Mesendoderm (in vitro differentiated cells): ENCODE data around the gene MYO1G.

Source experiments
- DNase-seq: peaks from one replicate; pipeline ENCODE4 v3.0.0; 2013
- H2AK5ac ChIP-seq: 2 replicates; pipeline ENCODE4 v1.6.1; 2013; ENCODE audit warnings: low read length, inconsistent platforms
- H2BK120ac ChIP-seq: 2 replicates; pipeline ENCODE4 v1.6.1; 2013; ENCODE audit warnings: low read depth, mild to moderate bottlenecking, low read length, moderate library complexity, mixed read lengths
- H2BK15ac ChIP-seq: replicated peaks from 2 replicates; pipeline ENCODE4 v1.6.1; 2013; ENCODE audit warnings: low read depth, mild to moderate bottlenecking, moderate library complexity
- H2BK5ac ChIP-seq: 2 replicates; pipeline ENCODE4 v1.6.1; 2013; ENCODE audit warnings: low read length, inconsistent platforms
- H3K18ac ChIP-seq: 2 replicates; pipeline ENCODE4 v1.6.1; 2013; ENCODE audit warnings: mild to moderate bottlenecking, low read length, mixed read lengths
- H3K23ac ChIP-seq: one replicate; pipeline ENCODE4 v1.6.1; 2013; ENCODE audit warnings: low read length
- H3K27ac ChIP-seq: 2 replicates; pipeline ENCODE4 v1.5.1; 2013; ENCODE audit warnings: low read depth, mild to moderate bottlenecking, inconsistent platforms, low read length, moderate library complexity
- H3K27me3 ChIP-seq: 2 replicates; pipeline ENCODE4 v1.6.1; 2013; ENCODE audit warnings: low read length, control low read depth, mild to moderate bottlenecking, inconsistent platforms; ENCODE audit not compliant: insufficient read depth, poor library complexity
- H3K36me3 ChIP-seq: 2 replicates; pipeline ENCODE4 v1.6.1; 2013; ENCODE audit warnings: low read length, inconsistent platforms; ENCODE audit not compliant: control insufficient read depth, insufficient read depth
- H3K4ac ChIP-seq: one replicate; pipeline ENCODE4 v1.6.1; 2013; ENCODE audit warnings: low read depth, mild to moderate bottlenecking, low read length, moderate library complexity
- H3K4me1 ChIP-seq: 2 replicates; pipeline ENCODE4 v1.6.1; 2013; ENCODE audit warnings: low read depth, low read length, inconsistent platforms; ENCODE audit not compliant: control insufficient read depth
- H3K4me2 ChIP-seq: 2 replicates; pipeline ENCODE4 v1.6.1; 2013; ENCODE audit warnings: low read length
- H3K4me3 ChIP-seq: 2 replicates; pipeline ENCODE4 v1.5.1; 2013; ENCODE audit warnings: mild to moderate bottlenecking, low read length
- H3K56ac ChIP-seq: one replicate; pipeline ENCODE4 v1.6.1; 2013; ENCODE audit warnings: low read length
- H3K79me1 ChIP-seq: 2 replicates; pipeline ENCODE4 v1.6.1; 2013; ENCODE audit warnings: low read length, inconsistent platforms
- H3K79me2 ChIP-seq: 2 replicates; pipeline ENCODE4 v1.6.1; 2013; ENCODE audit warnings: mild to moderate bottlenecking, low read length; ENCODE audit not compliant: control insufficient read depth, insufficient read depth
- H3K9ac ChIP-seq: 2 replicates; pipeline ENCODE4 v1.6.1; 2013; ENCODE audit warnings: low read length, inconsistent platforms
- H4K5ac ChIP-seq: one replicate; pipeline ENCODE4 v1.6.1; 2013; ENCODE audit warnings: low read length
- H4K8ac ChIP-seq: one replicate; pipeline ENCODE4 v1.6.1; 2013; ENCODE audit warnings: low read depth, mild to moderate bottlenecking, control low read depth, low read length, moderate library complexity
- WGBS: extraction: QIAGEN DNeasy Blood & Tissue Kit; methylation state at CpG from one replicate; pipeline ENCODE4 v1.1.7; 2013; ENCODE audit warnings: low lambda C conversion rate, missing lambda C conversion rate; ENCODE audit not compliant: insufficient coverage; ENCODE audit errors: extremely low coverage; 5-methylcytosine and 5-hydroxymethylcytosine counted together

MYO1G gene

DNA sequence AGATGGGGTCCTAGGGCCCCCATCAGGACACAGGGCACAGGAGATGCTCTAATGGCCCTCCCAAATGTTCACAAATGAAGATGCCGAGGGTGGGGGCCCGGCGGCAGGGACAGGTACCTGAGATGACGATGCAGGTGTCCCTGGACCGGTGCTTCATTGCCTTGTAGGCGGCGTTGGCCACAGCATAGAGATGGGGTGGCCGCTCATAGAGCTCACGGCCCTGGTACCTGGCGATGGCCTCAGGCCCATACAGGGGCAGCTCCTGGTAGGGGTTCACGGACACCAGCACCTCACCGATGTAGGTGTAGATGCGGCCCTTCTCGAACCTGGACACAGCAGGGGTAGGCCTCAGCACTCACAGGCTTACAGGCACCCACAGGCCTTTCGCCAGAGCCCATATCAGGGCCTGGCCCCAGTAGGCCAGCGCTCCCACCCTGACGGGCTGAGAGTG is 2.0 kb downstream of the MYO1G start:
- no peak overlapping the region for H2BK15ac ChIP-seq
- H3K36me3 ChIP-seq, result no peaks in the 10 kb centered on the region
- no peak overlapping the region for H3K4me2 ChIP-seq
- H2AK5ac ChIP-seq, result no peak overlapping the region
- H3K23ac ChIP-seq, result no peak overlapping the region
- H3K27ac ChIP-seq, result no peak overlapping the region
- H3K27me3 ChIP-seq, result no peaks in the 10 kb centered on the region
- no peak overlapping the region for H3K4ac ChIP-seq
- H3K56ac ChIP-seq, result no peak overlapping the region
- no CpG with 5 or more reads among the region's 17 CpGs for WGBS
- H3K9ac ChIP-seq, result no peak overlapping the region
- no peak overlapping the region for H4K8ac ChIP-seq
- H3K79me1 ChIP-seq, result no peaks in the 10 kb centered on the region
- H2BK120ac ChIP-seq, result no peak overlapping the region
- no peak overlapping the region for H2BK5ac ChIP-seq
- no peak overlapping the region for H3K18ac ChIP-seq
- no peak for DNase-seq
- no peak overlapping the region for H3K4me3 ChIP-seq
- no peaks in the 10 kb centered on the region for H3K79me2 ChIP-seq
- no peak overlapping the region for H4K5ac ChIP-seq
- no peaks in the 10 kb centered on the region for H3K4me1 ChIP-seq

- Histone ChIP-seq H2BK5ac (no peak overlapping the region), H4K8ac (no peak overlapping the region), H3K79me1 (no peaks in the 10 kb centered on the region), H3K4me2 (no peak overlapping the region), H3K79me2 (no peaks in the 10 kb centered on the region), H3K23ac (no peak overlapping the region), H3K56ac (no peak overlapping the region), H2AK5ac (no peak overlapping the region), H2BK120ac (no peak overlapping the region), H4K5ac (no peak overlapping the region), H3K4me1 (no peaks in the 10 kb centered on the region), H3K9ac (no peak overlapping the region), H3K4ac (no peak overlapping the region), H3K27me3 (no peaks in the 10 kb centered on the region), H3K27ac (no peak overlapping the region), H3K18ac (no peak overlapping the region), H2BK15ac (no peak overlapping the region), H3K36me3 (no peaks in the 10 kb centered on the region), H3K4me3 (no peak overlapping the region)
- DNase-seq, result no peak
- no CpG with 5 or more reads among the region's 6 CpGs for WGBS
These were observed 2.6 kb downstream of the MYO1G start for GRCh38 chr7:44976040-44976745.

GRCh38 chr7:44975331-44976039 is 3.3 kb downstream of the MYO1G start:
- Histone ChIP-seq H3K27ac (no peak overlapping the region), H3K18ac (no peak overlapping the region), H4K8ac (no peak overlapping the region), H2BK120ac (no peak overlapping the region), H3K79me2 (no peaks in the 10 kb centered on the region), H3K79me1 (no peaks in the 10 kb centered on the region), H3K4me2 (no peak overlapping the region), H3K23ac (no peak overlapping the region), H3K27me3 (no peaks in the 10 kb centered on the region), H2BK5ac (no peak overlapping the region), H3K4me1 (no peaks in the 10 kb centered on the region), H3K36me3 (no peaks in the 10 kb centered on the region), H3K4ac (no peak overlapping the region), H4K5ac (no peak overlapping the region), H2BK15ac (no peak overlapping the region), H3K56ac (no peak overlapping the region), H3K4me3 (no peak overlapping the region), H3K9ac (no peak overlapping the region), H2AK5ac (no peak overlapping the region)
- WGBS, result no CpG with 5 or more reads among the region's 12 CpGs
- no peak for DNase-seq

DNA sequence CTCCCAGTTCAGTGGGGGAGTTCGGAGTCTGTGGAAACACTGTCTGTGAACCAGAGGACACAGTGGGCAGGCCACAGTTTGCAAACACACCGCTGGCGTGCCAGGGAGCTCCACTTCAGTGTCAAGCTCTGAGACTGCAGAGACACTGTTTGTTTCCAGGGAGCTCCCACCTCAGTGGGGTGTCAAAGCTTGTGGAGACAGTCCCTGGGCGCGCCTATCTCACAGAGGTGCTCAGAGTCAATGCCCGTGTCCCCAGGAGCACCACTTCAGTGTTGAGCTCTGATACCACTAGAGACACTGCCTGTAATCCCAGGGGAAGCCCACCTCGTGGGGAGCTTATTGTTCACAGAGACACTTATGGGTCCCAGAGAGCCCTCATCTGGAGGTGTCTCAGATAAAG is 4.3 kb downstream of the MYO1G start:
- whole genome bisulfite sequencing, result no CpG with 5 or more reads among the region's 7 CpGs
- H2AK5ac ChIP-seq, result no peak overlapping the region

DNA sequence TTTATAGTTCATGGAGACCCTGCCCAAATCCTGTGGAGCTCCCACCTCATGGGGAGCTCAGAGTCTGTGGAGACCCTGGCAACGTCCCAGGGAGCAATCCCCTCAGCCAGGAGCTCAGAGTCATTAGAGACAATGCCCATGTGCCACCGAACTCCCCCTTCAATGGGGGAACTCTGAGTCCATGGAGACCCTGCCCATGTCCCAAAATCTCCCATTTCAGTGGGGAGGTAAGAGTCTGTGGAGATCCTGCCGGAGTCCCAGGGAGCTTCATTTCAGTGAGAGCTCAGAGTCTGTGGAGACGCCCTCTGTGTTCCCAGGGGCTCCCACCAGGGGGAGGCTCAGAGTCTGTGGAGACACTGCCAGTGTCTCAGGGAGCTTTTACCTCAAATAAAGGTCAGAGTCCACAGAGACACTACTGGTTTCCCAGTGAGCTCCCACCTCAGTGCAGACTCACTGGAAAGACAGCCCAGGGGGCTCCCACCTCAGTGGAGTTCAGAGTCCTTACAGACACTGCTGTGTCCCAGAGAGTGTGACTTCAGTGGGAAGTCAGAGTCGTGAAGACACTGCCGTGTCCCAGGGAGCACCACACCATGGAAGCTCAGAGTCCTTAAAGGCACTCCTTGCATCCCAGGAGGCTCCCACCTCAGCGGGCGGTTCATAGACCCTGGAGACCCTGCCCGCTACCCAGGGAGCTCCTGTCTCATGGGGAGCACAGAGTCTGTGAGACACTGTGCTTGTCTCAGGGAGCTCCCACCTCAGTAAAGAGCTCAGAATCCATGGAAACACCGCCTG is 5.0 kb downstream of the MYO1G start:
- Histone ChIP-seq H3K4me3 (no peak overlapping the region), H3K4me2 (no peak overlapping the region), H4K5ac (no peak overlapping the region), H3K4ac (no peak overlapping the region), H4K8ac (no peak overlapping the region), H2BK5ac (no peak overlapping the region), H3K9ac (no peak overlapping the region), H2AK5ac (no peak overlapping the region), H3K36me3 (no peaks in the 10 kb centered on the region), H3K23ac (no peak overlapping the region), H3K27me3 (no peaks in the 10 kb centered on the region), H3K56ac (no peak overlapping the region), H2BK120ac (no peak overlapping the region), H3K18ac (no peak overlapping the region), H2BK15ac (no peak overlapping the region), H3K79me1 (no peaks in the 10 kb centered on the region), H3K4me1 (no peaks in the 10 kb centered on the region), H3K27ac (no peak overlapping the region), H3K79me2 (no peaks in the 10 kb centered on the region)
- no peak for DNase-seq
- no CpG with 5 or more reads among the region's 10 CpGs for WGBS

More for the DNA sequence above, 4.3 kb downstream of the MYO1G start:
- no peaks in the 10 kb centered on the region for H3K36me3 ChIP-seq
- H3K27me3 ChIP-seq, result no peaks in the 10 kb centered on the region
- no peak overlapping the region for H4K5ac ChIP-seq
- H3K9ac ChIP-seq, result no peak overlapping the region
- H3K27ac ChIP-seq, result no peak overlapping the region
- DNase-seq, result no peak
- H2BK15ac ChIP-seq, result no peak overlapping the region
- no peaks in the 10 kb centered on the region for H3K4me1 ChIP-seq
- no peak overlapping the region for H2BK5ac ChIP-seq
- H3K79me1 ChIP-seq, result no peaks in the 10 kb centered on the region
- H3K4ac ChIP-seq, result no peak overlapping the region
- no peak overlapping the region for H3K4me2 ChIP-seq
- H3K4me3 ChIP-seq, result no peak overlapping the region
- no peak overlapping the region for H3K56ac ChIP-seq
- no peaks in the 10 kb centered on the region for H3K79me2 ChIP-seq
- H3K18ac ChIP-seq, result no peak overlapping the region
- H4K8ac ChIP-seq, result no peak overlapping the region
- H2BK120ac ChIP-seq, result no peak overlapping the region
- H3K23ac ChIP-seq, result no peak overlapping the region
